HG03025 (cell line): Measurements from ENCODE around the gene TFR2.

Source experiments
- ATAC-seq: cut with Tn5 transposase; IDR thresholded peaks from one replicate; pipeline ENCODE4 v1.9.1; 2021; ENCODE audit warnings: mild to moderate bottlenecking, moderate library complexity; ENCODE audit not compliant: unreplicated experiment, low FRiP score

The TFR2 gene

DNA sequence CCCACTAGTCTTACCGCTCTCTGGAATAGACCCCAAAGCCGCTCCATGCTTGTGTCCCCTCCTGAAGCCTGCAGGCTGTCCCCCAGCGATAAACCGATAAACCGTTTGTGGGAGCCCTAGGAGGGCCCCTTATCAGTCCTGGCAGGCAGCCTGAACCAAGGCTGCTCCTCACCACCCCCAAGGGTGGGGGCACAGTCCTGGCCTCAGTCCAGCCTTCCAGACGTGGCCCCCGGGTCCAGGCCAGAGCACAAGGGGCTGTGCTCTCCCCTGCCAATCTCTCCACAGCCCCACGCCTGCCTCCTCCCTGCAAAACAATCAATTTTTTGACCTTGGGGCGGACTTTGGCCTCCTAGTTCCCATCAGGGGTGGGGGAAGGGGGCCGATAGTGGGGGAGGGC is at the start of gene TFR2:
TSS of gene TFR2 (minus strand) at position 90 of the 397 bp plus-strand sequence. CDS start at position 47, 43 bp downstream.
- ATAC-seq: no peak

DNA sequence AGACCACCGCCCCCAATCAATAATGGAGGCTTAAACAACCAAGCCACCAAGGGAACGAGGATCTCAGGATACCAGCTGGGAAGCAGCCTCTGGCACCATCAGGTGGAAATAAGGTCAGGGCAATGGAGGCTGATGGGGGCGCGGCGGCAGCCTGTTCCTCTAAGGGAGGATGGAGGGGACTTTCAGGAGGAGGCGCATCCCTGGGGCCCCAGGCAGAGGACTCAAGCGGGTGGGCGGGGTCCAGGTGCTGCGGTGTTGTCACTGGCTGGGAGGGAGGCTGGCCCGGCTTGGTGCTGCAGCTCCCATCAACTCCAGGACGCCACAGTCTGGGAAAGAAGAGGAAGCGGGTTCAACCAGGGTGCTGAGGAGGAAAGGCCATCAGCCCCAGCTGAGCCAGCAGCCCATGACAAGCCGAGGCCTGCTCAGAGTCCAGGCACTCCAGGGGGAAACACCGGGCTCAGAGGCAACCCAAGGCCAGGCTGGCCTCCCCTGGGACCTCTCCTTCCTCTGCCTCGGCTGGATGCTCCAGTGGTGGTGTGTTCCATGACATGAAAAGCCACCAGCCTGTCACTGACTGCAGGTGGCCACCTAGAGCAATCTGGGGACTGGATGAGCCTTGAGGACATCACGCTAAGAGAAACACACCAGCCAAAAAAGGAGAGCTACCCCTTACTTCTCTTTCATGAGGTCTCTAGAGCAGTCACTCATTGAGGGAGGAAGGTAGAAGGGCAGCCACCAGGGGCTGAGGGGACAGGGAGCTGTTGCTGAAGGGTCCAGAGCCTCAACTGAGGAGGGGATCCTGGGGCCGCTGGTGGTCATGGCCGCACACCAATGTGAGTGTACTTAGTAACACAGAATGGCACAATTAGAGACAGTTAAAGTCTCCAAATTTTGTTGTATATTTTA is 48.1 kb upstream of the TFR2 start:
- no peak for ATAC-seq

DNA sequence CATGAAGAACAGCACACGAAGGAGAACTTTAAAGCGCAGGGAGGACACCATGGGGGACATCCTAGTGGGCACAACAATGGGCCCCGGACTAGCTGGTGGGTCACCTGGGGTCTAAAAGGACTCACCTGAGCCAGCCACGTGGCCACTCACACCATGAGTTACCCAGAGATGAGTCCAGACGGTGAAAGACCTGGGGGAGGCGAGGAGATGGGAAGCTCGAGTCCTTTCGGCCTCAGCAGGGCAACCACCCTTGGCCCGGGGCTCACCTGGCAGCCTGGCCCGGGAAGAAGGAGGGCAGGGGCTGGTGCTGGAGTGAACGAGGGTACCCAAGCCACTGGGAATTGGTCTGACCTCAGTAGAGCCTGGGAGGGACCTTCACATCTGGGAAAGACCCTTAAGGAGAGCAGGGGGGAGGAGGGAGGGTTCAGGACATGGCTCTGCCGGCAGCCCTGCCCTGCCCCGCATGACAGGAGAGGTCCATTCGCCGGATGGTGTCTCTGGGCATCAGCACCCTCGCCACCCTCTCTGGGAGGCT is 47.0 kb upstream of the TFR2 start:
- no peak for ATAC-seq

DNA sequence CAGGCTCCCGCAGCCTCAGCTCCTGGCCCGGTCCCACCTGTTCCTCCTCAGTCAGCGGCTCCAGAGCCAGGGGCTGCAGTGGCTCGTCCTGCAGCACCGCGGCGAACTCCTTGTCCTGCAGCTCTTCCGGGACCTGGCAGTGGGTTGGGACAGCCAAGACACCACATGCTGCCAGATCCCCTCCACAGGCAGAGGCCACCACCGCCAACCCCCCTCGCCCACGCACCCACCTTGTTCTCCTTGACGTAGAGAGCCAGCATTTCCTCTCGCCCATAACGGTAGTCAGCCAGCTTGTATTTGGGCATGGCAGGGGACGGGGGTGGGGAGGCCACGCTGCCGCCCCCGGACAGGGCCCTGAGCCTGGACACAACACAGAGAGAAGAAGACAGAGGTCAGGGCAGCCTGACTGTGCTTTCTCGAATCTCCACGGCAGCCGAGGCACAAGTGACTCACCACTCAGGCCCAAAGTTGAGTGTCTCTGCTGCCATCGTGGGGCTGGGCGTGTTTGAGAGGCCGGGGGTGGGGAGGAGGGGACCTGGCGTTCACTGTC is 46.5 kb upstream of the TFR2 start:
- no peak for ATAC-seq

DNA sequence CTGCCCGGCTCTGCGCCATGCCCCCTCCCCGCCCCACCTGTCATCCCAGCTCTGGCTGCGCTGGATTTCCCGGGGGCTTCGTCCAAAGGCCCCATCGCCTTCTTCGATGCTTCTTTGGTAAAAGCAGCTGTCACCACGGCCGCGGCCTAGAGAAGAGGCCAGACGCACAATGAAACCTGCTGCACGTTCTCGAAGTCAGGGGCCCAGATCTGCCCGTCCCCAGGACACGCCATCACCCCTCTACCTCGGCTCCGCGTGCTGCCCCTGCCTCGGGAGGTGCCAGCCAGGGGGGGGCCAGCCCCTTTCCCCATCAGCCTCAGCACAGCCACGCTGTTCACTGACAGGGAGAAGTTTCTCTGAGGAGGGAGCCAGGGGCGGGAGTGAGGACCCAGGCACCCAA is 45.9 kb upstream of the TFR2 start:
- no peak for ATAC-seq

DNA sequence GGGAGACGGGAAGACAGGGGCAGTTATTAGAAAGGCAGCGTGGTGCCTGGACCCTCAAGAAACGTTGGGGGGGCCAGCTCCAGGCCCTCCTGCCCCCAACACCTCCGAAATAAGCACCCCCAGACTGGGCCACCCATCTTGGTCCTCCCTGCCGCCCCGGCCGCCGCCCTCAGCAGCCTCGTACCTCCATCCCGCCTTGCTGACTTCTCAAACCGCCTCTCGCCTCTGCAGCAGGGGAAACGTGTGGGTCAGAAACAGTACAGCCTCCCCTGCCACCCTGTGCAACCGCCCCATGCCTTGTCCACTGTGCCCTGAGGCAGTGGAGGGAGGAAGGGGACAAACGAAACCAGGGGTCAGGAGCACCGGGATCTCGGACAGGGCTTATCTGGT is 45.5 kb upstream of the TFR2 start:
- ATAC-seq: no peak

DNA sequence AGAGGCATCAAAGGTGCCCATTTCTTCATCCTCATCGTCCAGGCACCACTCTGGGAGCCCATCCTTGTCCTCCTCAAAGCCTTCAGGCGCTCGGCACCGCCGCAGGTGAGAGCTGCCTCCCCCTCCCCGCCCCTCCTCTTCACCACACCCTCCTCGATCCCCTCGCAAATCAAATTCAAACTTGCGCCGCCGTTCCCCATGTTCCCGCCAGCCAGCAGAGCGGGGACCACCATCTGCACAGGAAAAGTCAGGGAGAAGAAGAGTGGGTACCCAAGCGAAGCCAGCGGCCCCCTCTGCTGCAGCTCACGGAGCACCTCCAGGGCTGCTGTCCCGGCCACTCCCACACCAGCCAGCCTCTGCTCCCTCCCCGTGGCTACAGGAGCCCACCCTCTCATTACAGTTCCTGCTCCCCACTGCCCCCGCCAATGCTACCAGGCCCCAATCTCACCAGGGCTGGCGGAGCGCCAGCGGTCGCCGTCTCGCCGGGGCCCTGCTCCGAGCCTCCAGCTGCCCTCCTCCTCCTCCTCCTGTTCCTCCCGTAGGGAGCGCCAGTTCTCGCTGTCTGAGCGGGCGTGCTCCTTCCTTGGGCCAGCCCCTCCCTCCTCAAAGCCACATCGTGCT is 45.0 kb upstream of the TFR2 start:
- ATAC-seq: no peak

DNA sequence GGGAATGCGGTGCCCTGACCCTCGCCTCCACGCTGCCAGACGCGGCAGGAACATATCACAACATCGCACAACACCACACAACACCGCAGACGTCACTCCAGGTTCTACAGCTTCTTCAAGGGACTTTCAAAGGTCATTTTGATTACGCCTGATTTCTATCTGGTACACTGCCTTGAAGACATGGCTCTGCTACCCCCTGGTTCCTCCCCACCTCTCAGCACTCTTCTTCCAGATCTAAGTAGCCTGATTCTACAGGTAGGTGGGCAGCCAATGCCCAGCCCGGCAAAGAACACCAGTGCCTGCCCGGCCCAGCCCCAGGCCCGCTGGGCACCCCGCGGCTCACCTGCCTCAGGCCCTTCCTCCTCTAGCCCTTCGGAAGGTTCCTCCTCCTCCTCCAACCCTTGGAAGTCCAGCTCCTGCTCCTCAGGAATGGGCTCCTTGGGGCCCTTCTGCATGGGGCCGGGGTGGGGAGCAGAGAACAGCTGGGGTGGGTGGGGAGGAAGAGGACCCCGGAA is 44.3 kb upstream of the TFR2 start:
- ATAC-seq: no peak

DNA sequence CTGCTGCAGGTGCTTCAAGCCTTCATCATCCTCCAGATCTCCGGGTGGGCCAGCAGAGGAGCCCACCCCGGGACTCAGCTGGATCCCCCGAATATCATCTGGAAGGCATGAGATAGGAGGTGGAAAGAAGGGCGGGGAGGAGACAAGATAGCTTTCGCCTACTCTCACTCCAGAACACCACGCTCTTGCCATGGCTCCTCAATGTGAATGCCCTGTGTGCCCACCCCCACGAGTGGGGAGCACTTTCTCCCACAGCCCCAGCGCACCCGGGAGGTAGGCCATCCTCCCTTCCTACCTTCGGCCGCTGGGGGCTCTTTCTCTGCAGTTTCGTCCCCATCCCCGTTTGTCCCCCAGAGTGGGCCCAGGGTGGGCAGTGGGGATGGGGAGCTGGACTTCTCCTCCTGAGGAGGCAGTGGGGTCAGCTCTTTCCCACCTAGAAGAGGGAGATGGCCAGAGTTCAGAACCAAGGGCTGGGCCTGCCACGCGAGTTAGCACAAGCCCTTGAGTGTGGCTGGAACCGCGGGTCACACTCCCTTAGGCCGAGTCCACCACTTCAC is 43.8 kb upstream of the TFR2 start:
- ATAC-seq: no peak

DNA sequence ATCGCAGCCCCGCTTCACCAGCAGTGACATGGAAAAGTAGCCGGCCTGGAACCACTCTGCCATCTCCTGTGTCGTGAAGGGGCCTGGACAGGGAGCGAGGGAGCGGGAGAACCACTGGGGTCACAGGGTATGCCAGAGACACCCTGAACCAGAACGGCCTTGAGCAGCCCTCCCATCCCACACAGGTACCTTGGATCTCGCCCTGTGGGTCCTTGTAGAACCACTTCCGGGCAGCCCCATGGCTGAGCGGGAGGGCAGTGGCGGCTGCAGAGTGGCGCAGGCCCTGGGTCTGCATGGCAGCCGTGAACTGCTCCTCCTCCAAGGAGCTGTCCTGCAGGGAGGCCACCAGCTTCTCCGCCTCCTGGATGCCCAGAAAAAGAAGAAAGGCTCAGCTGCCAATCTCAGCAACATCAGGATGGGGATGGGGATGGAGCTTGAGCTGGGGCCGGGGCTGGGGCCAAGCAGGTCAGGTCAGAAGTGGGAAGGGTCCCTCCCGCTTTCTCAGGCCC is 43.2 kb upstream of the TFR2 start:
- no peak for ATAC-seq

DNA sequence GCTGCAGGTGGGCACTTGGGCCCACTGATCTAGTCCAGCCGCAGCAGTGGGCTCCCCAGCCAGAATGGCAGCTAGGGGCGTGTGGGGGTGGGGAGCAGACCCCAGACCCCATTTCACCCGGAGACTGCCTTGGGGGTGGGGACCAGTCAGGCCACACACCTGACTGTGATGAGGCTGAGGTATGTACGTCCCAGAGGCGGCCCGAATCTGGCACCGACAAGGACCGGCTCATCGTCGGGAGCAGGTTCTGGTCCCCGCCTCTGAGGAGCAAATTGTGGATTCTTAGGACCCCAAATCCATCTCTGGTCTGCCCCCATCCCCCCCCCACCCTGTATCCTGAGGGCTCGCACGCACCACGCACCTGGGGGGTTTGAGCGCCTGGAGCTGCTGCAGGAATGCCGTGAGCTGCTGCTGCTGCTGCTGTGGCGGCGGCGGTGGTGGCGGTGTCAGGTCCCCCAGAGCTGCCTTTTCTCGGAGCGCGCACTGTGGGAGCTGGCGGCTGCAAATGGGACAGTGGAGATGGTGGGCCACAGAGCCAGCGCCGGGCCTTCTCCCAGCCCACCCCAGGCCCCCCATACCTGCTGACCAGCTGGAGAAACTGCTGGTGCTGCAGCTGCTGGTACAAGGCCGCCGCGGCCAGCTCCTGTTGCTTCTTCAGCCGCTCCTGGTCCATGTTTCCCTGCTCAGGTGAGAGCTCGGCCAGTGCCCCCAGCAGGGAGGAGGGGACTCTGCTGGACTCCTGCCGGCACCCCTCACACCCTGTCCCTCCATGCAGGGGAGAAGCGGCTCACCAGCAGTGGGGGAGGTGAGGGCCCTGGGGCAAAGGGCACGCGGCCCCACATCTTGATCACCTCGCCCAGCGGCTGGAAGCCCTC is 42.5 kb upstream of the TFR2 start:
- no peak for ATAC-seq

DNA sequence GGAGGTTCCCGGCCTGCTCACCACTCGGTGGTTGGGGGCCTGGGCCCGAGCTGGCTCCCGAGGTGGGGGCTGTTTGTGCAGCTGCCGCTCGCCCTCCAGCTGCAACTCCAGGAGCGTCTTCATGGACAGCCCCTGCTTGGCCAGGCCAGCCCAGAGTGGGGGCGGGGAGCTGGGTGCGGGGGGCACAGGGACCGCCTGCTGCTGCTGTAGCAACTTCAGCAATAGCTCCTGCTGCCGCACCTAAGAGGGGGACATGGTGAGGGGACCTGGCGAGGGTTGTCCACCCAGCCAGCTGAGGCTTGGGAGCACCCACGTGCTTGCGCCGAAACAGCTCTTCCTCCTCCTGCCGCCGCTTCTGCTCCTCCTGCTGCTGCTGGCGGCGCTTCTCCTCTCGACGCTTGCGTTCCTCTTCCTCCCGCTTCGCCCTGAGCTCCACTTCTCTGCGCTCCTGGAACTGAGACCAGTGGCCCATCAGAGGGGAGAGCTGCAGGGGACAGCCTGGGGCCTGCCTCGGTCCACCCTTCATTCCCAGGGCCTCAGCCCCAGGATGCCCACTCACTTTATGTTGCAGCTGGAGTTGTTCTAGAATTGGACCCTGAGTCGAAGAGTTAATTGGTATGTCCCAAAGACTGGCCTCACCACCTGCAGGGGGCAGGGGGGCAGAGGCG is 41.8 kb upstream of the TFR2 start:
- no peak for ATAC-seq

DNA sequence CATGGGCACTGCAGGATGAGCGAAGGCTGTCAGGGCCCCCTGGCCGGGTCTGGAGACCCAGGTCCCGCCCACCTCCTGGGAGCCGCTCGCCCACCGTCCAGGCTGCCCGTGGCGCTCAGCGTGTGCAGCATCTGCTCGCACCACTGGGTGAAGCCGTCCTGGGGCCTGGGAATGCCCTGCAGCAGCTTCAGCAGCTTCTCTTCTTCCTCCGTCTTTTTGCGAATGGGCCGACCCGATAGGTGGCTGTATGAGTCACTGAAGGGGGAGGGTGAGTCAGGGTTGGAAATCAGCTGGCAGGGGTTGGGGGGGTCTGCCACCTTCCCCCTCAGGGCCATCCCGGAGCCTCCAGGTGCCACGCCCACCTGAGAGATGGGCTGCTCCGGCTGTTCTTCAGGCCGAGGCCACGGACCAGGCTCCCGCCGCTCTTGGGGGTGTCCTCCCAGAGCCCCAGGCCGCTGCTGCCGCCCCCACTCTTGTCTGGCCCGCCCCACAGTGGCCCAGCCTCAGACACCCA is 40.9 kb upstream of the TFR2 start:
- ATAC-seq: no peak

DNA sequence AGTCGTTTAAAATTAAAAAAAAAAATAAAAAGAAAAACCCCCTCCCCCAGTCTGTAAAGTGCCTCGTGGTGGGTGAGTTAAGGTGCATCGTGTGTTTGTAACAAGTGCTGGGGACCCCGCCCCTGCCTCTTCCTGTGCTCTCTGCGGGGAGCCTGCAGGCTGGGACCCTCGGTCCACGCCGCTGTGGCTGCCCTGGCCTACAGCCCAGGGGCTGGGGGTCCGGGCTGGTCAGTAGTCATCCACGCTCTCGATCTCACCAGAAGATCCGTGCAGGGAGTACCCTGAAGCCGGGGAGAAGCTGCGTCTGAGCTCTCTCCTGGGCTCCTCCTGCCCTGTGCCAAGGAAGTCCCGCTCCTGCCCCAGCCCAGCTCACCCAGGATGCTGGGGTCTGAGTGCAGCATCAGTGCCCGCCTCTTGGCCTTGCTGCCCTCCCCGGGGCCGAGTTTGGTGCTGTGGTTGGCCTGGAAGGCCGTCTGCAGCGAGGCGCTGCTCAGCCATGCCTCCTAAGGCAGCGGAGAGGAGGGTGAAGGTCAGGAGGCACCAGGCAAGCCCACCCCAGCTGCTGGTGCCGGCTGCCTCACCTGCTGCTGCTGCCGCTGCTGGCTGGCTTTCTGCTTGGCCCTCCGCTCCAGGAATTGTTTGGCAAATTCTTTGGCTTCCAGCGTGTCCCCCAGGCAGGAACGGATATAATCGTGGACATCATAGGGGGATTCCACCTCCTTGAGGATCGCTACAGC is 40.3 kb upstream of the TFR2 start:
- no peak for ATAC-seq

DNA sequence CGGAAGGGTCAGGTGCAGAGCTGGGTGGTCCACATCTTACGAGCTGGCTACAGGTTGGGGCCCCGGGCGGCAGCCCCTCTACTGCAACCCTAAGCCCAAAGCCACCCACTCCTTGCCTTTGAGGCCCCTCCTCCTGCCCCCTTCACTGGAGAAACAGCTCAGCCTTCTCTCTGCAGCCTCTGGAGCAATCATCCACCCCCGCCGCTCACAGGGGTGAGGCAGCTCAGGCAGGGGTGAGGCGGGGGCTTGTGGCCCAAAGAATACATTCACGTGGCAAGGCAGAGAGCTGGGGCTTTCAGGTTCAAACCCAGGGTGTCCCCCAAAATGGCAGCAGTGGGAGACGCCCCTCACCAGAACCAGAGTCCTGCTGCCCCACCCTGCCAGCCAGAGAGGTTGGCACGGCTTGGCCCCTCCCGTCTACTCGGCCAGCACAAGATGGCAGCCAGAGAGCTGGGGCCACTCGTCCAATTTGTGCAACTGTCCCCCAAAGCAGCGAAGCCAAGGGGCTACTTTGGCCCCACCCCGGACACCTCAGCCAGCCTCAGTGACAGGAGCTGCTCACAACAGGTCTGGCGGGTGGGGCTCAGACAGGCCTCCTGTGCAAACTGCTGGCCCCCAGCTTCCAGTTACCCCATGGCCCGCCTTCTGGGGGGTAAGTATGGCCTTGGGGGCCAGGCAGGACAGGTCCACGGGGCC is 39.4 kb upstream of the TFR2 start:
- no peak for ATAC-seq

DNA sequence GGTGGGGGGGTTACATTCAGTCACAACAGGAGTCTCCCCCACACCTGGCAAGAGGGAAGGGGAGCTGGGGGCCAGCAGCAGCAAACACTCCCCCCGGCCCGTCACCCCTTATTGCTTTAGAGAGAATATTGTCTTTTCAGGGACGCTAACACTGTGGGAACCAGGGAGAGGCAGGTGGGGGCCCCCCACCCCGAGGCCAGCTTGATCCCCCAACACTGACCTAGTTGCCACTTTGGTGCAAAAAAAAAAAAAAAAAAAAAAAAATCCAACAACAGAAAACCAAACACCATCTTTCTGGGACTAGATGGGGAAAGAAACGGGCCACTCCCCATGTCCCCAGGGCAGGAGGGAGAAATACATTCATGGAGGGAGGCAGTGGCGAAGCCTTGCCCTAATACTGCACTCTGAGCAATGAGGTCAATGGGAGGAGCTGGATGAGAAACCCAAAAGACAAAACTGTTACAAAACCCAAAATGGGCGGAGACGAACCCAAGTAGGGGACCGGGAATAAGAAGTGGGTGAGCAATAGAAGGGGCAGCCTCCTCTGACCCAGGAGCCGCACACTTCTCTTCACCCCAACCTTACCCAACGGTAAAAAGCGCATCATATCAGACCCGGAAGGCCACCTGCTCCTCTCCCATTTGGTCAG is 38.7 kb upstream of the TFR2 start:
- ATAC-seq: no peak
